HFF-Myc (cell line): ENCODE data around the gene PCDHGA7.
"Not testable (repeated sequence)": the region's sequence is repeated elsewhere in the genome, so short reads cannot be mapped to it uniquely, and the experiment has no call there.

Source experiments
- DNase-seq: peaks from one replicate; pipeline ENCODE4 v3.0.0-alpha.2; 2011; ENCODE audit warnings: low read depth; ENCODE audit errors: extremely low read depth
- H3K4me3 ChIP-seq: replicated peaks from 2 replicates; pipeline ENCODE4 v1.5.1; 2011; ENCODE audit warnings: low read depth, mild to moderate bottlenecking, control low read depth, low read length
- CTCF ChIP-seq: IDR thresholded peaks from 2 replicates; pipeline ENCODE4 v1.5.1; 2012; ENCODE audit warnings: mild to moderate bottlenecking, low read depth, low read length, control low read depth; ENCODE audit errors: missing control alignments

Gene PCDHGA7

DNA sequence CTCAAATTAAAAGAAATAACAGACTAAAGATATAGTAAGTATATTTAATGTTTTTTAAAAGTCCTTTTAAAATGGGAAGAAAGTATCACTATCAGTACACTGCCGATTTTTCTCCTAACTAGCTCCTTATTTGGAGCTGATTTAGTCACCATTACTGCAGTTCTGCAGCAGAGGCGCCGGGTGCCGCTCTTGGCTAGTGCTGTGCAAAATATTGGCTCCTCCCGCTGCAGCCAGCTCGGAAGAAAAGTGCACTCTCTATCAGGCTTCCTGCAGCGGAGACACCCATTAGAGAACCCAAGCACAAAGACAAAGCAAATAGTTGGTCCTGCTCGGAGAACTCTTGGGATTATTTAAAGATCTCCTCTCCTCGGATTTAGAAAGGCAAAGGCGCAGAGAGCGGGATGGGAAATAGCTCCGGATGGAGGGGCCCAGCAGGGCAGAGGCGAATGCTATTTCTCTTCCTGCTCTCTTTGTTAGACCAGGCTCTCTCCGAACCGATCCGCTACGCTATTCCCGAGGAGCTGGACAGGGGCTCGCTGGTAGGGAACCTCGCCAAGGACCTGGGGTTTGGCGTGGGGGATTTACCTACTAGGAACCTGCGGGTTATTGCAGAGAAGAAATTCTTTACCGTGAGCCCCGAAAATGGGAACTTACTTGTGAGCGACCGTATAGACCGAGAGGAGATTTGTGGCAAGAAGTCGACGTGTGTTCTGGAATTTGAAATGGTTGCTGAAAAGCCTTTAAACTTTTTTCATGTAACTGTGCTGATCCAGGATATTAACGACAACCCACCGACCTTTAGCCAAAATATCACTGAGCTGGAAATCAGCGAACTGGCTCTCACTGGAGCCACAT, 12.3 kb upstream of the PCDHGA7 start, which contains the start of gene PCDHGB3:
Gene PCDHGB3 (plus strand): TSS at position 249 of the 855 bp plus-strand sequence. CDS start 153 bp downstream, at position 402.
- H3K4me3 ChIP-seq, result peak within 1 kb of the TSS; percentile 20
- no peak for DNase-seq
- peak; percentile 57 for TF ChIP-seq CTCF

GRCh38 chr5:141371572-141372475, 10.7 kb upstream of the PCDHGA7 start:
- no peak for DNase-seq
- TF ChIP-seq CTCF, result no peak
- H3K4me3 ChIP-seq, result no peak overlapping the region

GRCh38 chr5:141373673-141374317, 8.7 kb upstream of the PCDHGA7 start, which contains the start of gene PCDHGA6:
TSS of gene PCDHGA6 (plus strand) at chr5:141373891. CDS start at chr5:141374084, 193 bp downstream.
- H3K4me3 ChIP-seq, result peak within 1 kb of the TSS; percentile 36
- no peak for DNase-seq
- TF ChIP-seq CTCF, result peak; percentile 56

DNA sequence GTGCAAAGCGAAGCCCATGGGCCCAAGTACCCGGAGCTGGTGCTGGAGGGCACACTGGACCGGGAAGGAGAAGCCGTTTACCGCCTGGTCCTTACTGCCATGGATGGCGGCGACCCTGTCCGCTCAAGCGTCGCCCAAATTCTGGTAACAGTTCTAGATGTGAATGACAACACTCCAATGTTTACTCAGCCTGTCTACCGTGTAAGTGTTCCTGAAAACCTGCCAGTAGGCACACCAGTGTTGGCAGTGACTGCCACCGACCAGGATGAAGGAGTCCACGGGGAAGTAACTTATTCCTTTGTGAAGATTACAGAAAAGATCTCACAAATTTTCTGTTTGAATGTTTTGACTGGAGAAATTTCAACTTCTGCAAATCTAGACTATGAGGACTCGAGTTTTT, 7.9 kb upstream of the PCDHGA7 start:
- TF ChIP-seq CTCF, result no peak
- no peak overlapping the region for H3K4me3 ChIP-seq
- no peak for DNase-seq

- H3K4me3 ChIP-seq, DNase-seq: not testable (repeated sequence)
These were observed 6.9 kb upstream of the PCDHGA7 start for GRCh38 chr5:141375444-141376155.

GRCh38 chr5:141383345-141383744, 803 bp downstream of the PCDHGA7 start:
- TF ChIP-seq CTCF, result no peak
- peak overlapping the region; percentile 51 for H3K4me3 ChIP-seq
- no peak for DNase-seq
